GM12878 (cell line): ENCODE results near the gene FHIP1A. TPM values are rescaled to one million over a fixed set of nuclear protein-coding genes. Genes with fewer than 3 reads are reported as not detected.

Experiments used
- ATAC-seq: fragments of 200-7000 bp; cut with Tn5 transposase; 3 replicates; pipeline ENCODE4 v1.9.1; 2020; ENCODE audit warnings: mild to moderate bottlenecking, moderate library complexity
- BruUV-seq: library from RNA; stranded (reverse); fragments of 400-500 nt; replicated peaks from 2 replicates; lab custom pipeline; 2021; lab: Mats Ljungman, UMichigan
- CTCF ChIA-PET: fragments of 300-600 bp; sonication (Branson Sonifier 250); formaldehyde crosslinking; extraction: SDS; loops from one replicate; lab custom pipeline; 2021; ENCODE audit warnings: inconsistent platforms; lab: Yijun Ruan, JAX
- POLR2A ChIA-PET: fragments of 350-600 bp; formaldehyde crosslinking; extraction: SDS; loops from one replicate; lab custom pipeline; 2021; ENCODE audit warnings: inconsistent platforms; lab: Charles Lee
- RAD21 ChIA-PET: fragments of 300-600 bp; sonication (Branson Sonifier 250); formaldehyde crosslinking; loops from one replicate; lab custom pipeline; 2023; ENCODE audit warnings: antibody characterized with exemption; ENCODE audit not compliant: unreplicated experiment; lab: Charles Lee
- SMC1A ChIA-PET: fragments of 300-600 bp; sonication (Branson Sonifier 250); formaldehyde crosslinking; loops from one replicate; lab custom pipeline; 2023; ENCODE audit not compliant: unreplicated experiment, uncharacterized antibody; lab: Charles Lee
- DNase-seq: peaks from one replicate; pipeline ENCODE4 v3.0.0-alpha.2; 2011; ENCODE audit warnings: low read depth, low spot score
- FAIRE-seq: peaks from 3 replicates; lab custom pipeline; 2011; peaks lifted over from hg19 to GRCh38; lab: Jason Lieb, UNC
- H2AFZ ChIP-seq: 2 replicates; pipeline ENCODE4 v1.6.0; 2011; ENCODE audit warnings: low read depth, low read length, control low read depth; ENCODE audit not compliant: control insufficient read depth
- H3K27ac ChIP-seq: 2 replicates; pipeline ENCODE4 v1.5.1; 2011; ENCODE audit warnings: control low read depth; ENCODE audit not compliant: control insufficient read depth, insufficient read depth
- H3K27me3 ChIP-seq, 2 experiments: replicated peaks in 1 of 2; 2 replicates each; pipeline versions ENCODE4 v1.6.0 to v1.6.1; 2011; ENCODE audit warnings: low read length in 1 of 2; ENCODE audit not compliant: control insufficient read depth in 2 of 2, insufficient read depth in 2 of 2
- H3K36me3 ChIP-seq, 2 experiments: 2 replicates each; pipeline ENCODE4 v1.5.1; 2011; ENCODE audit warnings: low read length in 1 of 2; ENCODE audit not compliant: control insufficient read depth in 2 of 2, insufficient read depth in 2 of 2
- H3K4me1 ChIP-seq: 2 replicates; pipeline ENCODE4 v1.6.1; 2011; ENCODE audit warnings: mild to moderate bottlenecking, low read length, moderate library complexity, mixed read lengths; ENCODE audit not compliant: control insufficient read depth, insufficient read depth
- H3K4me2 ChIP-seq: 2 replicates; pipeline ENCODE4 v1.6.0; 2011; ENCODE audit warnings: control low read depth; ENCODE audit not compliant: control insufficient read depth, insufficient read depth
- H3K4me3 ChIP-seq: fragments of 200-600 bp; sonication (generic); 2 replicates; pipeline ENCODE4 v1.5.1; 2016
- H3K79me2 ChIP-seq: 2 replicates; pipeline ENCODE4 v1.6.0; 2011; ENCODE audit warnings: low read length; ENCODE audit not compliant: control insufficient read depth, insufficient read depth
- H3K9ac ChIP-seq: 2 replicates; pipeline ENCODE4 v1.8.0; 2011; ENCODE audit warnings: low read length, control low read depth, mixed read lengths; ENCODE audit not compliant: control insufficient read depth, insufficient read depth
- H3K9me3 ChIP-seq: replicated peaks from 3 replicates; pipeline ENCODE4 v1.5.1; 2011; ENCODE audit warnings: mild to moderate bottlenecking, low read length; ENCODE audit not compliant: control insufficient read depth, insufficient read depth
- H4K20me1 ChIP-seq: 2 replicates; pipeline ENCODE4 v1.6.0; 2011; ENCODE audit not compliant: control insufficient read depth, insufficient read depth
- ASH2L ChIP-seq: fragments of 300-600, 200-600 bp; sonication (generic); IDR thresholded peaks from 2 replicates; pipeline ENCODE4 v1.6.1; 2017; ENCODE audit warnings: low read depth, mild to moderate bottlenecking, borderline replicate concordance
- ATF7 ChIP-seq: fragments of 450-650 bp; IDR thresholded peaks from 2 replicates; pipeline ENCODE4 v1.6.1; 2016; ENCODE audit warnings: low read depth, mild to moderate bottlenecking
- CEBPZ ChIP-seq: fragments of 150-350 bp; IDR thresholded peaks from 2 replicates; pipeline ENCODE4 v1.6.1; 2016; ENCODE audit warnings: low read depth, low read length
- EZH2 ChIP-seq: IDR thresholded peaks from 2 replicates; pipeline ENCODE4 v1.6.1; 2012; ENCODE audit warnings: low read depth, mild to moderate bottlenecking, control low read depth, inconsistent platforms, low read length, borderline replicate concordance; ENCODE audit not compliant: control insufficient read depth
- KLF5 ChIP-seq: fragments of 450-650 bp; IDR thresholded peaks from 2 replicates; pipeline ENCODE4 v1.6.1; 2014; ENCODE audit warnings: mild to moderate bottlenecking; ENCODE audit not compliant: partially characterized antibody
- MXI1 ChIP-seq: fragments of 150-350 bp; IDR thresholded peaks from 2 replicates; pipeline ENCODE4 v1.6.1; 2011; ENCODE audit warnings: low read depth, mild to moderate bottlenecking, inconsistent platforms, low read length, improper control_type of control experiment
- NFXL1 ChIP-seq: fragments of 450-650 bp; IDR thresholded peaks from 2 replicates; pipeline ENCODE4 v1.6.1; 2017; ENCODE audit warnings: antibody characterized with exemption, mild to moderate bottlenecking, borderline replicate concordance
- POLR2AphosphoS5 ChIP-seq: IDR thresholded peaks from 2 replicates; pipeline ENCODE4 v1.6.1; 2011; ENCODE audit warnings: mild to moderate bottlenecking, low read length, inconsistent platforms
- SRF ChIP-seq, 2 experiments: IDR thresholded peaks; 2 replicates each; pipeline ENCODE4 v1.6.1; 2011; ENCODE audit warnings: low read depth in 2 of 2, low read length in 2 of 2, mild to moderate bottlenecking in 1 of 2, moderate library complexity in 1 of 2
- ZBED1 ChIP-seq: IDR thresholded peaks from 2 replicates; pipeline ENCODE4 v1.6.1; 2016; ENCODE audit warnings: borderline replicate concordance
- ZNF622 ChIP-seq: fragments of 450-650 bp; IDR thresholded peaks from 2 replicates; pipeline ENCODE4 v1.6.1; 2017; ENCODE audit warnings: mild to moderate bottlenecking, inconsistent platforms
- ZSCAN29 ChIP-seq: fragments of 450-650 bp; IDR thresholded peaks from 2 replicates; pipeline ENCODE4 v1.6.1; 2017; ENCODE audit warnings: mild to moderate bottlenecking, moderate library complexity
- WGBS: methylation state at CpG from one replicate; pipeline ENCODE4 v1.1.6; 2016; ENCODE audit warnings: low lambda C conversion rate; ENCODE audit not compliant: insufficient replicate concordance, insufficient coverage; ENCODE audit errors: missing lambda C conversion rate; 5-methylcytosine and 5-hydroxymethylcytosine counted together
- in situ Hi-C: fragments of 300-500 bp; cut with MboI; formaldehyde crosslinking; loops from 9 replicates; pipeline ENCODE4 v1.14.3; 2018; ENCODE audit warnings: mixed read lengths
- intact Hi-C: fragments of 100-400 bp; cut with micrococcal nuclease; formaldehyde crosslinking; loops from one replicate; pipeline ENCODE4 v1.14.2; 2022; ENCODE audit not compliant: unreplicated experiment
- polyA plus RNA-seq, 11 experiments: library from polyadenylated mRNA; depleted of rRNA in 4 of 11; unstranded in 6 of 11; stranded (reverse) in 5 of 11; fragments of >200 nt; fragmentation: Nextera tagmentation in 4 of 11; fragmentation: Illumina TruSeq in 1 of 11; extraction: Ambion mirVana in 4 of 11; extraction: Trizol in 1 of 11; gene quantifications; 1 replicate in 1 of 11; 2 replicates in 10 of 11; pipeline versions ENCODE4 v1.2.1 to v1.2.3, GENCODE V29; 2011 to 2016; ENCODE audit warnings: inconsistent platforms in 2 of 11, missing spikeins in 2 of 11, low read depth in 1 of 11
- total RNA-seq, 4 experiments: library from RNA; depleted of rRNA in 3 of 4; stranded (reverse); fragments of >200 nt in 3 of 4; fragmentation: Illumina TruSeq in 1 of 4; extraction: Trizol in 1 of 4; gene quantifications; 2 replicates each; pipeline versions ENCODE4 v1.2.1 to v1.2.3, GENCODE V29; 2013 to 2021

FHIP1A gene
- total and polyA plus RNA-seq, 10 of the 15 experiments (the other 5 are each of a cell fraction or from before 2014, with no cell fraction given): 0.02 to 5.5 (median 0.13) TPM; not detected in 1

- Histone ChIP-seq H3K4me2 (no peak overlapping the region), H3K36me3 (no peaks in the 10 kb centered on the region), H3K79me2 (no peaks in the 10 kb centered on the region), H3K4me1 (no peaks in the 10 kb centered on the region), H3K9ac (no peak overlapping the region), H3K27me3 (no peaks in the 10 kb centered on the region; a peak in 1 of 4 replicates), H3K9me3 (no peaks in the 10 kb centered on the region; the same call in 2 of the 3 replicates), H3K4me3 (no peak overlapping the region), H4K20me1 (no peaks in the 10 kb centered on the region), H3K27ac (no peak overlapping the region), H2AFZ (no peak overlapping the region)
- DNase-seq (no peak), ATAC-seq (no peak), FAIRE-seq (no peak)
- 64% methylated on average over 2 of the region's 2 CpGs for WGBS
- BruUV-seq: no TSS peak
- in situ Hi-C loops (no loop called here), intact Hi-C loops (no loop called here)
- CTCF ChIA-PET: no interaction called here
- POLR2A ChIA-PET: no interaction called here
- RAD21 ChIA-PET: no interaction called here
- SMC1A ChIA-PET: no interaction called here
- TF ChIP-seq CEBPZ: no peak
- TF ChIP-seq ZSCAN29: no peak
- TF ChIP-seq ZBED1: no peak
- no peak for TF ChIP-seq ASH2L
- no peak for TF ChIP-seq ZNF622
- TF ChIP-seq ATF7: no peak
- TF ChIP-seq SRF (IDR thresholded peaks at IDR 0.05; ENCODE audit: low read depth in 2 of 2, low read length in 2 of 2): no peak
- TF ChIP-seq MXI1: no peak
- no peak for TF ChIP-seq POLR2AphosphoS5
- TF ChIP-seq KLF5: no peak
- no peak for TF ChIP-seq NFXL1
- TF ChIP-seq EZH2: no peak
Observed at GRCh38 chr4:151401739-151402138, 7.2 kb upstream of the FHIP1A start.
